Measurements from ENCODE around the gene DOHH. TPM values are rescaled to one million over a fixed set of nuclear protein-coding genes. Genes with fewer than 3 reads are reported as not detected.

DOHH gene
- total RNA-seq, 1 donor from 2014 or later, result 13.6 TPM

DNA sequence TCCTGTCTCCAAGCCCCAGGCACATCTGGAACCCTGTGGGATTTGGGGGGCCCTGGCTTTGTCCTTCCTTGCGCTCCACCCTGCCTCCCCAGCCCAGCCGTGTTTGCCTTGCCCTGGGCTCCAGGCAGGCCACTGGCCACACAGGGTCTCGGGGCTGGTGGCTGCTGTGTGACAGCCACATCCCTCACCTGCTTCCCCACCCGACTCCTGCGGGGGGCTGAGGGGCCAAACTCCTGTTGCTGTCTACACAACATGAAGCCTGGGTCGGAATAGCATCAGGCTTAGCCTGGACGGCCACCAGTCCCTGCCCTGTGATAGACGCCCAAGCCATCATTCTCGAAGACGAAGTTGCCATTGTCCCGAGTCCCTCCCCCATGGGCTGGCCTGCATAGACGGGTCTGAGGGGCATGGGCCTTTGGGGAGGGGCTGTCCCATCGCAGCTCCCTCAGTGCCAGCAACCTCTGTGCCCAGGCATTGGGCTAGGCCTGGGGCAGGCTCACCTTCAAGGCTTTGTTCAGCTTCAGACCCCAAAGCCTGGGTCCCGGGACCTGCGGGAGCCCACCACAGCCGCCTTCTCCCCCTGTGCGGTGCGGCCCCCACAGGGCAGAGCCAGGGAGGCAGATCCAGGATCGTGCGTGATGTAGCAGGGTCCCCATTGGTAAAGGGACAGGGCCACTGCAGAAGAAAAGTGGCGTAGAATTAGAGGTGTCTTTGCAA, 23.0 kb upstream of the DOHH start:
- ATAC-seq (ENCODE audit: low read depth) (no peak), DNase-seq (no peak)
- no peak overlapping the region for H3K4me3 Mint-ChIP-seq
- peaks cover 15% of the 10 kb centered on the region for H3K4me1 Mint-ChIP-seq
- TF ChIP-seq, protein P1, sequence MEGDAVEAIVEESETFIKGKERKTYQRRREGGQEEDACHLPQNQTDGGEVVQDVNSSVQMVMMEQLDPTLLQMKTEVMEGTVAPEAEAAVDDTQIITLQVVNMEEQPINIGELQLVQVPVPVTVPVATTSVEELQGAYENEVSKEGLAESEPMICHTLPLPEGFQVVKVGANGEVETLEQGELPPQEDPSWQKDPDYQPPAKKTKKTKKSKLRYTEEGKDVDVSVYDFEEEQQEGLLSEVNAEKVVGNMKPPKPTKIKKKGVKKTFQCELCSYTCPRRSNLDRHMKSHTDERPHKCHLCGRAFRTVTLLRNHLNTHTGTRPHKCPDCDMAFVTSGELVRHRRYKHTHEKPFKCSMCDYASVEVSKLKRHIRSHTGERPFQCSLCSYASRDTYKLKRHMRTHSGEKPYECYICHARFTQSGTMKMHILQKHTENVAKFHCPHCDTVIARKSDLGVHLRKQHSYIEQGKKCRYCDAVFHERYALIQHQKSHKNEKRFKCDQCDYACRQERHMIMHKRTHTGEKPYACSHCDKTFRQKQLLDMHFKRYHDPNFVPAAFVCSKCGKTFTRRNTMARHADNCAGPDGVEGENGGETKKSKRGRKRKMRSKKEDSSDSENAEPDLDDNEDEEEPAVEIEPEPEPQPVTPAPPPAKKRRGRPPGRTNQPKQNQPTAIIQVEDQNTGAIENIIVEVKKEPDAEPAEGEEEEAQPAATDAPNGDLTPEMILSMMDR (IDR thresholded peaks at IDR 0.05), result no peak
- peaks cover 33% of the 10 kb centered on the region for H3K36me3 Mint-ChIP-seq (ENCODE audit: low read depth)
- intact Hi-C loops (cut with micrococcal nuclease), result no loop called here
- POLR2A ChIA-PET, result no interaction called here
- no peak overlapping the region for H3K27ac Mint-ChIP-seq
- H3K9me3 Mint-ChIP-seq, result no peaks in the 10 kb centered on the region
- H3K27me3 Mint-ChIP-seq, result no peaks in the 10 kb centered on the region
- CTCF ChIA-PET, result no interaction called here

DNA sequence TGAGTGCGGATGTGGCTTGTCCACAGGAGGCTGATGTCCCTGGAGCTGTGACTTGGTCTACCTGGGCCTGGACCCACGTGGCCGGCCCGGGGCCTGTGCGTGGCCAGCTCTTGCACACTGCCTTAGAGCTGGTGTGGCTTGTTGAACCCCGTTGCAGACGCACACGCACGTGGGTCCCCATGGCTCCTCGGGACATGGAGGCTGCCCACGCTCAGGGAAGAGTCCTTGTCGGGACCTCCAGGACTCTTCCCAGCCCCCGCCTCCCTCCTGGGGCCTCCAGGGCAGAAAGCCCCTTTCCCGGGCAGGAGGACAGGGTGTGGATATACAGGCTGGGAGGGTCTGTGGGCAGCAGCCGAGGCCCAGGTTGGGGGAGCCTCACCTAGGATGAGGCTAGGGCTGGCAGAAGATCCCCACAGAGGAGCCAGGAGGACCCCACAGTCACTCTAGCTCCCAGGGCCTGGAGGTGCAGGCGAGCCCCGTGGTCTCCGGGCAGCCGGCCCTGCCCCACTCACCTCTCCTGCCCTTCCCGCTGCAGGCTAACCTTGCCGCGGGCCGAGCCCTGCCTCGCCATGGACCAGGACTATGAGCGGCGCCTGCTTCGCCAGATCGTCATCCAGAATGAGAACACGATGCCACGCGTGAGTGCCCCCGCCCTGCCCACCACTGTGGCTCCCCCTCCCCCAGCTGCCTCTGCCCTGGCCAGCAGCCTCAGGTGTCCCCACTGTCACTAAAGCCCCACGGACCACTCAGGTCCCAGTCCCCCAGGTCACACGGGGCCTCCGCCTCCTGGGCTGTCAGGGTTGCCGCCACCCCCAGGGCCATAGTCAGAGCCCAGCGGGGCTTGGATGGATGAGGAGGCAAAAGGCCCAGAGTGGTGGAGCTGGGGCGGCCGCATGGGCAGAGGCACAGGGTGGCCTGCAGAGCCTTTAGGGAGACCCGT, 22.2 kb upstream of the DOHH start:
- Mint-ChIP-seq H3K4me1 (peaks cover 22% of the 10 kb centered on the region), H3K27me3 (no peaks in the 10 kb centered on the region), H3K4me3 (no peak overlapping the region), H3K27ac (no peak overlapping the region), H3K9me3 (no peaks in the 10 kb centered on the region), H3K36me3 (ENCODE audit: low read depth) (peaks cover 33% of the 10 kb centered on the region)
- no peak for DNase-seq
- POLR2A ChIA-PET, result no interaction called here
- ATAC-seq (ENCODE audit: low read depth), result no peak
- TF ChIP-seq, protein P1 (IDR thresholded peaks at IDR 0.05), result no peak
- intact Hi-C loops (cut with micrococcal nuclease), result no loop called here
- CTCF ChIA-PET, result no interaction called here

DNA sequence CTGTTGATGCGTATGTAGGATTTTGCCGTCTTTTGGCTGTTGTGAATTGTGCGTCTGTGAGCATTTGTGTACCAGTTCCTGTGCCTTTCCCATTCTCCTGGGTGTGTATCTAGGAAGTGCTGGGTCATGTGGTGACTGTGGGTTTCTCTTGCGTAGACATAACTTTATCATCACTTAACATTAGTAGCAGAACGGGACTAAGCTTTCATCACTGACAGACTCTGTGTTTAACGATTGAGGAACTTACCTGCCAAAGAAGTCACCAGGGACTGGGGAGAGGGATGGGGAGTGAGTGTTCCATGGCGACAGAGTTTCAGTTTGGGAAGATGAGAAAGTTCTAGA, 20.6 kb upstream of the DOHH start:
- CTCF ChIA-PET, result no interaction called here
- DNase-seq (no peak), ATAC-seq (ENCODE audit: low read depth) (no peak)
- Mint-ChIP-seq H3K36me3 (ENCODE audit: low read depth) (peaks cover 30% of the 10 kb centered on the region), H3K4me1 (peaks cover 37% of the 10 kb centered on the region), H3K9me3 (no peaks in the 10 kb centered on the region), H3K4me3 (no peak overlapping the region), H3K27ac (no peak overlapping the region), H3K27me3 (no peaks in the 10 kb centered on the region)
- intact Hi-C loops (cut with micrococcal nuclease), result no loop called here
- TF ChIP-seq, protein P1 (IDR thresholded peaks at IDR 0.05), result no peak
- POLR2A ChIA-PET, result no interaction called here

DNA sequence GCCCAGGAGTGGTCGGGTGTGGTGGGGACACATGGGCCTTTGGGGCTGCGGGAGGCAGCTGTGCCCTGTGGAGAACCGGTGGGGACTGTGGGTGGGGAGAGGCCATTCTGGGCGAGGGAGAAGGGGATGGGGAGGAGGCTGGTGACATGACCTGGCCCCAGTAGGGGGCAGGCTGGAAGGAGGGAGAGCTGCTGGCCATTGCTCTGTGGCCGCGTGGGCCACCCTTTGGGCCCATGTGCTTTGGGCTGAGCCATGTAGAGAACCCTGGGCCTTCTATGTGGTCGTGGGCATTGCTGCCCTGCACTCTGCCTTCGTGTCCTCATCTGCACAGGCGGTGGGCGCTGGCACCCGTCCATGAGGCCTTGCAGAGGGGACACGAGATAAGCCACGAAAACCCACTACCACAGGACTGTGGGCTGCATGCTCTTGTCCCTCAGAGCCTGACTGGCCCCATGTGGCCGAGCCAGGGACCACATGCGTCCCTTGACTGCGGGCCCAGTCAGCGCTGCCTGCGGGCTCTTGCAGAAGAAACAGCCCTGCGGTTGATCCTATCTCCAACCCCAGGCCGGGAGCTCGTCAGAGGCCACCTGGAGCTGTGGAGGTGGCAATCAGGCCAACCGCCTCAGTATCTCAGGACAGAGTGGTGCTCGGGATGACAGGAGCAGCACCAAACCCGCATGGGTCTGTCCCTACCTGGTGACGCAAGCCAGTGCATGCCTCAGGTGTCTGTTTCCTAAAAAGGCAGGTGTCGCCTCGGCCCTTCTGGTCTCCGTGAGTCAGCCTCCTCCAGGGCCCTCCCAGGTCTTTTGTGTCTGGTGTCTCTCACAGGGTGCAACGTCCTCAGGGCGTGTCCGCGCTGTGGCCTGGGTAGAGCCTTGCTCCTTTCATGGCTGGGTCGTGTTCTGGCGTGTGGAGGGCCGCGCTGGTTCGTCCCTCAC, 20.0 kb upstream of the DOHH start:
- Mint-ChIP-seq H3K4me1 (peaks cover 44% of the 10 kb centered on the region), H3K27ac (no peak overlapping the region), H3K4me3 (no peak overlapping the region), H3K9me3 (no peaks in the 10 kb centered on the region), H3K36me3 (ENCODE audit: low read depth) (peaks cover 30% of the 10 kb centered on the region), H3K27me3 (no peaks in the 10 kb centered on the region)
- DNase-seq (no peak), ATAC-seq (ENCODE audit: low read depth) (no peak)
- ChIA-PET CTCF (no interaction called here), POLR2A (interaction anchor here (0.6 kb wide), 1 partner anchor 32 kb away, joined by 4 read pairs; no protein-coding TSS in a partner anchor)
- intact Hi-C loops (cut with micrococcal nuclease), result no loop called here
- TF ChIP-seq, protein P1 (IDR thresholded peaks at IDR 0.05), result no peak
